KMS-11 (cell line): ENCODE measurements around the gene SRXN1.

ENCODE experiments used
- H2AFZ ChIP-seq: fragments of 200-600 bp; sonication (generic); 2 replicates; pipeline ENCODE4 v1.6.1; 2016; ENCODE audit warnings: antibody characterized with exemption, mixed run types, low read depth
- H3K27ac ChIP-seq: fragments of 200-600 bp; sonication (generic); 2 replicates; pipeline ENCODE4 v1.6.1; 2016; ENCODE audit warnings: mild to moderate bottlenecking, mixed run types
- H3K27me3 ChIP-seq: fragments of 200-600 bp; sonication (generic); 2 replicates; pipeline ENCODE4 v1.6.1; 2017; ENCODE audit warnings: mild to moderate bottlenecking, low read depth, mixed run types, moderate library complexity; ENCODE audit not compliant: insufficient read depth
- H3K36me3 ChIP-seq: fragments of 200-600 bp; sonication (generic); 2 replicates; pipeline ENCODE4 v1.6.1; 2017; ENCODE audit warnings: mild to moderate bottlenecking, mixed run types; ENCODE audit not compliant: insufficient read depth
- H3K4me1 ChIP-seq: fragments of 200-600 bp; sonication (generic); 2 replicates; pipeline ENCODE4 v1.6.1; 2016; ENCODE audit warnings: mild to moderate bottlenecking, low read depth, mixed run types; ENCODE audit not compliant: poor library complexity, severe bottlenecking
- H3K4me2 ChIP-seq: fragments of 200-600 bp; sonication (generic); 2 replicates; pipeline ENCODE4 v1.7.0; 2016; ENCODE audit warnings: mild to moderate bottlenecking, mixed run types
- H3K4me3 ChIP-seq: fragments of 200-600 bp; sonication (generic); IDR thresholded peaks from 2 replicates; pipeline ENCODE4 v1.6.1; 2017; ENCODE audit warnings: low read depth, low read length, mixed read lengths; ENCODE audit not compliant: insufficient read depth
- H3K79me2 ChIP-seq: fragments of 200-600 bp; sonication (generic); 2 replicates; pipeline ENCODE4 v1.6.1; 2016; ENCODE audit warnings: low read depth, mixed run types; ENCODE audit not compliant: insufficient read depth
- H3K9ac ChIP-seq: fragments of 200-600 bp; sonication (generic); 2 replicates; pipeline ENCODE4 v1.6.1; 2016; ENCODE audit warnings: mild to moderate bottlenecking, mixed run types
- H4K20me1 ChIP-seq: fragments of 200-600 bp; sonication (generic); 2 replicates; pipeline ENCODE4 v1.6.1; 2016; ENCODE audit warnings: mild to moderate bottlenecking, mixed run types; ENCODE audit not compliant: insufficient read depth
- CTCF ChIP-seq: fragments of 200-600 bp; sonication (generic); conservative IDR thresholded peaks from 2 replicates; pipeline ENCODE4 v1.6.1; 2017; ENCODE audit warnings: low read depth, mild to moderate bottlenecking, antibody characterized with exemption, low read length, moderate library complexity, mixed read lengths

SRXN1 gene

GRCh38 chr20:663315-664090 lies 10.5 kb upstream of the SRXN1 start:
- no peak overlapping the region for H3K4me3 ChIP-seq
- no peaks in the 10 kb centered on the region for H3K4me1 ChIP-seq
- no peaks in the 10 kb centered on the region for H3K27me3 ChIP-seq
- H4K20me1 ChIP-seq: no peaks in the 10 kb centered on the region
- H3K36me3 ChIP-seq: no peaks in the 10 kb centered on the region
- no peaks in the 10 kb centered on the region for H3K79me2 ChIP-seq
- H3K4me2 ChIP-seq: no peak overlapping the region
- H3K9ac ChIP-seq: no peak overlapping the region
- no peak overlapping the region for H2AFZ ChIP-seq
- H3K27ac ChIP-seq: no peak overlapping the region
- no peak for TF ChIP-seq CTCF

- Histone ChIP-seq H3K4me1 (no peaks in the 10 kb centered on the region), H3K9ac (no peak overlapping the region), H3K4me2 (no peak overlapping the region), H3K4me3 (no peak overlapping the region), H4K20me1 (no peaks in the 10 kb centered on the region), H3K79me2 (no peaks in the 10 kb centered on the region), H2AFZ (no peak overlapping the region), H3K36me3 (no peaks in the 10 kb centered on the region), H3K27me3 (no peaks in the 10 kb centered on the region), H3K27ac (no peak overlapping the region)
- no peak for TF ChIP-seq CTCF
Observed at GRCh38 chr20:662277-663192, 9.5 kb upstream of the SRXN1 start.

GRCh38 chr20:661474-662270 lies 8.7 kb upstream of the SRXN1 start:
- Histone ChIP-seq H3K27ac (no peak overlapping the region), H3K4me2 (no peak overlapping the region), H3K27me3 (no peaks in the 10 kb centered on the region), H4K20me1 (no peaks in the 10 kb centered on the region), H3K36me3 (no peaks in the 10 kb centered on the region), H3K79me2 (no peaks in the 10 kb centered on the region), H2AFZ (no peak overlapping the region), H3K4me1 (no peaks in the 10 kb centered on the region), H3K4me3 (no peak overlapping the region), H3K9ac (no peak overlapping the region)
- no peak for TF ChIP-seq CTCF

- no peak overlapping the region for H2AFZ ChIP-seq
- H3K4me1 ChIP-seq: peaks cover 6% of the 10 kb centered on the region
- H3K4me3 ChIP-seq: no peak overlapping the region
- no peaks in the 10 kb centered on the region for H3K79me2 ChIP-seq
- no peak overlapping the region for H3K4me2 ChIP-seq
- H3K27ac ChIP-seq: no peak overlapping the region
- H4K20me1 ChIP-seq: no peaks in the 10 kb centered on the region
- no peak for TF ChIP-seq CTCF
- no peaks in the 10 kb centered on the region for H3K27me3 ChIP-seq
- H3K36me3 ChIP-seq: no peaks in the 10 kb centered on the region
- H3K9ac ChIP-seq: no peak overlapping the region
Observed at GRCh38 chr20:658731-659291, 5.8 kb upstream of the SRXN1 start.
